Activated CD8-positive, alpha-beta memory T cell treated with anti-CD3 and anti-CD28 coated beads for 24 hours (primary cell): Measurements from ENCODE around the gene CTXND1.
"Not testable (repeated sequence)": the region's sequence is repeated elsewhere in the genome, so short reads cannot be mapped to it uniquely, and the experiment has no call there.

Source experiments
- DNase-seq: peaks from one replicate; pipeline ENCODE4 v3.0.0-alpha.2; 2020

The CTXND1 gene

DNA sequence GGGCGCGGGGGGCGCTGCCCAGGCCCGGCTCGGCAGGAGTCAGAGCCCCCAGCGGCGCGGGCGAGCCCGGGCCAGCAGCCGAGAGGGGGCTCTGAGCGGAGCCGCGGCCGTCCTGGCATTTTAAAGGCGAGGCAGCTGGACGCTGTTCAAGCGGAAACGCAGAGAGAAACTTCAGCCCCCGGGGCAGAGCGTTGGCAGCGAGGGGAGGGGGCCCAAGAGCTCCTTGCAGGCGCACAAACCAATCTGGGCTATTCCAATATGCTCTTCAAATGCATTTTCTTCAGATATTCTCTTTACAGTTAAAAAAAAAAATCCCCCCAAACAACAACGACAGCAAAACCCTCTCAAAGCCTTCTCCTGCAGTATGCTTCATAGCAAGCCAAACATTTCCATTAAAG, at the start of gene CTXND1:
Gene CTXND1 (minus strand): TSS at position 93 of the 398 bp plus-strand sequence. CDS start 50,264 bp downstream, outside the sequence.
- DNase-seq, result no peak

GRCh38 chr15:80301472-80301871, 49.5 kb upstream of the CTXND1 start:
- DNase-seq, result no peak

DNA sequence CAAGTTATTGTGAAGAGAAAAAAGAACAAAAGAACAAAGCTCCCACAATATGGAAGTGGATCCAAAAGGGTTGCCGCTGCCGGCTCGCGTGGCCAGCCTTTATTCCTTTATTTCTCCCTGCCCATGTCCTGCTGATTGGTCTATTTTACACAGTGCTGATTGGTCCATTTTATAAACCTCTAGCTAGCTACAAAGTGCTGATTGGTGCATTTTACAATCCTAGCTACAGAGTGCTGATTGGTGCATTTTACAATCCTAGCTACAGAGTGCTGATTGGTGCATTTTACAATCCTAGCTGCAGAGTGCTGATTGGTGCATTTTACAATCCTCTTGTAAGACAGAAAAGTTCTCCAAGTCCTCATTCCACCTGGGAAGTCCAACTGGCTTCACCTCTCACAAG, 43.8 kb upstream of the CTXND1 start:
- not testable (repeated sequence) for DNase-seq

- no peak for DNase-seq
These were observed 40.1 kb upstream of the CTXND1 start for GRCh38 chr15:80292079-80292478.

DNA sequence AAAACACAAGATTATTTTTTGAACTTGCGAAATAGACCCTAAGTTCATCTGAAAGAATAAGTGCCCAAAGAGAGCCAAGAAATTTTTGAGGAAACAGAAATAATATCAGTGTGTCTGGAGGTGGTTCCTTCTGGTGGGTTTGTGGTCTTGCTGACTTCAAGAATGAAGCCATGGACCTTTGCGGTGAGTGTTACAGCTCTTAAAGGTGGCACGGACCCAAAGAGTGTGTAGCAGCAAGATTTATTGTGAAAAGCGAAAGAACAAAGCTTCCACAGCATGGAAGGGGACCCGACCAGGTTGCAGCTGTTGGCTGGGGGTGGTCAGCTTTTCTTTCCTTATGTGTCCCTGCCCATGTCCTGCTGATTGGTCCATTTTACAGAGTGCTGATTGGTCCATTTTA, 38.9 kb upstream of the CTXND1 start:
- DNase-seq, result not testable (repeated sequence)

DNA sequence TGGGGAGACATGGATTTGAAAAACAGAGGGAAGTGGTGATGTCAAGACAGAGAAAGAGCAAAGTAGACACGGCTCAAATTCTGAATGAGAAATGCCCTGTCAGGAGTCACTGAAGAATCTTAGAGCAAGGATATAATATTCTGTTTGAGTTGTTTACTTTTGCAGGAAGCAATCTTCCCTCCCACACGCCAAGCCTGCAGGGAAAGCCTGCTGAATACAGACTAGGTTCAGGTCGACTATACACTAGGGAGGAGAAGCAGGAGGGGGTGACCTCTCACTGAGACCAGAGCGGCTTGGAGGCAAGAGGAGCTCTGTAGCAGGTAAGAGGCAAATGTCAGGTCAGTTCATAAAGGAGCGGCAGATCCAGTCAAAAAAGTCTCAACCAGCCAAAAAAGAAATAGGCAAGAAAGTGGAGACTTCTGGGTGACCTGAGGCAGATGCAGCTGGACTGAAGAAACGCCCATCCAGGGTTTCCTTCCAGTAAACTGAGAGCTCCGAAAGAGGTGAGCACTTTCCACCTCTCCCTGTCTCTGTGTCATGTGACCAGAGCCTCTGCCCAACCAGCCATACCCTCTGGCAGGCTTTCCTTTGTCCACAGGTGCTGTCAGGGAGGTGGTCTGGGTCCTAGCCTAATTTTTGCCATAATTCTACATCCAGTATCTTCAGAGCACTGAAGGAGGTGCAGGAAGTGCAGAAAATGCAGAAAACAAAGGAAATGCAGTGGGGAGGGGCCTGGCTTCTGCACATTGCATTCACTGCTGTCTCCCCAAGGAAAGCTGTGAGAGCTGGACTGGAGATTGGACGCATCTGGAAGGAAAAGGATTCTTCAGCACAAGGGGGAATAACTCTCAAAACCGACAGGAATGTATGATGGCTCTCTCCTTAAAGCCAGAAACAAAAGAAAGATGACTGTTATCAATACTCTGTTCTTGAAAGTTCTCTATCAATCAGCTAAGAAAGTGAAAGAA, 37.8 kb upstream of the CTXND1 start:
- no peak for DNase-seq

- DNase-seq, result no peak
These were observed 36.1 kb upstream of the CTXND1 start for GRCh38 chr15:80288131-80288530.

DNA sequence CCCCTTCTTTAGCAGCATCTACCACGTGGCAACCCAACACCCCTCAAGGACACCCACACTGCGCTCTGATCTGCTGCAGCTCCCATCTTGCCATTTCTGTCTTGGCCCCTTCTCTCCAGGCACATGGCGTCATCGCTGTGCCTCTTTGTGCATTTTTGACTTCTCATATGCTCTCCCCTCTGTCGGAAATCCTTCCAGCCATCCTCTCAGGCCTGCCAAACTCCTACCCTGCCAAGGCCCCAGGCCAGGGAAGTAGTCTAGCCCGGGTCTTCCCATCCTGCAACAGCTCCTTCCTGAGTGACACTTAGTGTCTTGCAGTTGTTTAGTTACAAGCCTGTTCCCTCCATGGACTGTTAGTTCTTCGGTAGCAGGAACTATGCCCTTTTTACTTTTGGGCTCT, 34.0 kb upstream of the CTXND1 start:
- no peak for DNase-seq

DNA sequence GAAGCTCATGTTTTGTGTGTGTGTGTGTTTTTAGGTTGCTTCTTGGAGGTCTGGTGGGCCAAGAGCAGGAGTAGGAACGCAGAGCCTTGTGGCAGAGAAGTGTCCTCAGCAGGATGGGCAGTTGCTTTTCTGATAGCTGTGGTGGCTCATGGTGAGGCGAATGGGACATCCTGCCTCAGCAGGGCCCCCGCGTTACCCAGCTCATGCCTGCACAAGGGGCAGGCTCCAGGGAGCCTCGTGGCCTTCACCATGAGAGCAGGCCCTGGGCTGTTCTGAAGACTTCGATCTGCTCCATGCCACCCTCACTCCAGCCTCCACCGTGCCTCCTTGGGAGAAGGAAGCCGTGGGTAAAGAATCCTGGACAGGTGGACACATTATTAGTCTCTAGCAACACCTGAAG, 33.4 kb upstream of the CTXND1 start:
- no peak for DNase-seq

GRCh38 chr15:80283531-80283930, 31.5 kb upstream of the CTXND1 start:
- no peak for DNase-seq

- no peak for DNase-seq
These were observed 25.1 kb upstream of the CTXND1 start for GRCh38 chr15:80277147-80277546.

DNA sequence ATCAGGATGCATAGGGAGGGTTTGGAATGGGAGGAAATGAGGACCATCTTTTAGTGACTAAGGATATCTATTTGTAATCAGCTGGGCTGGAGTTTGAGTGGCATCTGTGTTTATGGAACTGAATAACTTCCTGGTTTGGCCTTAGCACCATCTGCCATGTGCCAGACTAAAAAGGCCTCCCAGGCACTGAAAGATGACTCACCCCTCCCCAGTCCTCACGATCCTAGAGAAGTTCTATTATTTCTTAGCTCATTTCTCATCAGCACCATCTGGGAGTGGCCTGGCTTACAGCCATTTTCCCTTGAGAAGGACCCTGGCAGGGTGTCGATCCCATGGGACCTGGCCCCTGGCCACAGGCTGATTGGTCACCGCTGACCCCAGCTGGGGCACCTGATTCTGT, 23.9 kb upstream of the CTXND1 start:
- DNase-seq, result no peak

DNA sequence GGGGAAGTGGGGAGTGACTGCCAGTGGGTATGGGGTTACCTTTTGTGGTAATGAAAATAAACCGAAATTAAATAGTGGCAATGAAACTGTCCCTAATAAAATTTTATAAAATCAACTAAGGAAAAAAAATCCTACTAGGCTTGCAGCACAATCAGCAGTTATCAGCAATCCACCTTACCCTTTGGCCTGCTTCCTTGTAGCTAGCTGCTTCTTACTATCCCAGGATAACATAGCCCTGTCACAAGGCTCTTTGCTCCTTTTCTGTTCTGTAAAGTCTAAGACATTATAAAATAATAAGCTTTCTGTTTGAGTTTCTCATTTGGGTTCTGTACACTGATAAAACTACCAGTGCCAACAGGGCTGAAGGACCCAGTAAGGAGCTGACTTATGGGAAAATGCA, 23.0 kb upstream of the CTXND1 start:
- DNase-seq, result no peak

DNA sequence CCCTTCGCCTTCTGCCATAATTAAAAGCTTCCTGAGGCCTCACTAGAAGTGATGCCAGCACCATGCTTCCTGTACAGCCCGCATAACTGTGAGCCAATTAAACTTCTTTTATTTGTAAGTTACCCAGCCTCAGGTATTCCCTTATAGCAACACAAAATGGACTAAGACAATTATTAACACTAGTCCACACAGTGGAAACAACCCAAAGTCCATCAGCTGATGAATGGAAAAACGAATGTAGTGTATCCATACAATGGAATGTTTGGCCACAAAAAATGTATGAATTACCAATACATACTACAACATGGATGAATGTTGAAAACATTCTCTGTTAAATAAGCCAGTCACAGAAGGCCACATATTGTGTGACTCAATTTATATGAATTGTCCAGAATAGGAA, 22.5 kb upstream of the CTXND1 start:
- no peak for DNase-seq

- no peak for DNase-seq
These were observed 21.0 kb upstream of the CTXND1 start for GRCh38 chr15:80272987-80273386.

DNA sequence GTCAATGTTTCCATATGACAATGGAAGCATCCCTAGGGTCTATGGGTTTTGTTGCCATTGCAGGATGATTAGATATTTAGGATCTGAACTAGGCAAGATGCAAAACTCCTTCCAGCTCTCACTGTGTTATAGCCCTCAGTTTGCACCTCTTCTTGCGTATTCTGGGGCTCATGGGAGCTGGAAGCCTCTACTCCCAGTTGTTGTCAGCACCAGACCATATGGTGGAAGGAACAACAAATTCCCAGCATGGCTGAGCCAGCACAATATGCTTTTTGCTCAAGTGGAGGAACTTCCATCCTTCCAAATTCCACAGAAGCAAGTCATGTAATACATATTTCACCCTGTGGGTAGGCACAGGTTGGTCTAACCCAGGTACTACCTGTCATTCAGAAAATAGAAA, 18.5 kb upstream of the CTXND1 start:
- no peak for DNase-seq

DNA sequence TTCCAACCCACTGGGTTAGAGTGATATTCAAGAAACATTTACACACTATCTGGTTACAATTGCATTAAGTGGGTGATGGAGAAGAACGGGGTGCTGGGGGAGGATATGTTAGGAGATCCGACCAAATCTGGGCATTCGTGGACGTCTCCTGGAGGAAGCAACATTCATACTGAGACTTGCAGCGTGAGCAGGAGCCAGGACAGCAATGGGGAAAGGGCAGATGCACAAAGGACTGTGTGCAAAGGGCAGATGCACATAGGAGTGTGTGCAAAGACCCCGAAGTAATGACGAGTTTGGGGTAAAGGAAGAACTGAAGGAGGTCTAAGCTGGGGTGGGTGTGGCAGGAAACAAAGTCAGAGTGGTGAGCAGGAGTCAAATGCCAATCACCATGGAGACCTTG, 16.1 kb upstream of the CTXND1 start:
- no peak for DNase-seq

DNA sequence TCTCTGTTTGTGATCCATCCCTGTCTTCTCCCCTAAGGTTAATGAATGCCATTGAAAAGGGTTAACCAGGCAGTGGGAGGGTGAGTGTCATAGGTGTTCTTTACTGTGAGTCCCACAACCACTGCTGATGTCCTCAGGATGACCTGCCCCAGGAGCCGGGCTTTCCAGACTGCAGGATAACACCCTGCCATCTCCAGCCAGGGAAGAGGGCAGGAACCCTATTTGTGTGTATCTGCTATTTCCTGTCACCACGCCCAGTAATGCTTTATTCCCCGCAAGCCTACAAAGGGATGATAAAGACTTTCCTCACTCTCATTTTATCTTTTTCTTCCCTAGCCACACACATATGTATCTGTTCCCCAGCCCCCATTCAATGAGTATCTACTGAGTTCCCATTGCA, 15.6 kb upstream of the CTXND1 start:
- DNase-seq, result no peak

GRCh38 chr15:80266745-80267144, 14.7 kb upstream of the CTXND1 start:
- no peak for DNase-seq

- DNase-seq, result no peak
These were observed 14.1 kb upstream of the CTXND1 start for GRCh38 chr15:80266113-80266512.

DNA sequence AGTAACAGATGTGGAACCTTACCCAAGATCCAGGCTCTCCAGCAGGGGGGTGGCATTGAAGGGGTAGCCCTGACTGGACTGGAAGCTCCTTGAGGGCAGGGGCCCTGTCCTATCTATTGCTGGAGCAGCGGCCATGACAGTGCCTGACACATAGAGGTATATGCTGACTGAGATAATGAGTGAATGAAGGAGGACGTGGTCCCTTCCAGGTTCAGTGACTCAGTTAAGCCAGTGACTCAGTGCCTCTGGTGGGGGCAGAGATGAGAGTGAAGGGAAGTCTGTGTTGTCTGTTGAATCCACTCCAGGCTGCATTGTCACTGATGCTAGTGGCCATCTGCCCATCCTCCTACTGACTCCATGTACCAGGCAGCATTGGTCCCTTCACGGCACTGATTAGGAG, 13.0 kb upstream of the CTXND1 start:
- DNase-seq, result no peak

DNA sequence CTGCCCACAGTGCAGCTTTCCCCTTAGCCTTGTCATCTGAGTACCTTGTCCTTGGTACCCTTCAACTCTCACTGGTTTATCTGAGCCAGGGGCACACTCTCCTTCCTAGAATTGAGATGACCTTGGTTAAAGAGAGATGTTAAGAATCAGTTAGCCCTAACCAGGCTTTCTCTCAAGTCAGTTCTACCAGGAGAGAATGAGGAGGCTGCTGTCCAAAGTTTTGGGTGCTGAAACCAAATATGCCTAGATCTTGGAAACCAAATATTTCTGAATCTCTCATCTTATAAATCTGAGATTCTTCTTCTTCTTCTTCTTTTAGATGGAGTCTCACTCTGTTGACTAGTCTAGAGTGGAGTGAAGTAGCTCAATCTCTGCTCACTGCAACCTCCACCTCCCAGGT, 12.0 kb upstream of the CTXND1 start:
- no peak for DNase-seq

- no peak for DNase-seq
These were observed 8.5 kb upstream of the CTXND1 start for GRCh38 chr15:80260551-80260950.

- no peak for DNase-seq
These were observed 8.0 kb upstream of the CTXND1 start for GRCh38 chr15:80259942-80260510.
